Superior temporal gyrus (tissue), 1 donor: Measurements from ENCODE around the gene ALPI.

Source experiments
- DNase-seq: peaks from one replicate; pipeline ENCODE4 v3.0.0-alpha.2; 2016; ENCODE audit errors: extremely low spot score

ALPI gene

DNA sequence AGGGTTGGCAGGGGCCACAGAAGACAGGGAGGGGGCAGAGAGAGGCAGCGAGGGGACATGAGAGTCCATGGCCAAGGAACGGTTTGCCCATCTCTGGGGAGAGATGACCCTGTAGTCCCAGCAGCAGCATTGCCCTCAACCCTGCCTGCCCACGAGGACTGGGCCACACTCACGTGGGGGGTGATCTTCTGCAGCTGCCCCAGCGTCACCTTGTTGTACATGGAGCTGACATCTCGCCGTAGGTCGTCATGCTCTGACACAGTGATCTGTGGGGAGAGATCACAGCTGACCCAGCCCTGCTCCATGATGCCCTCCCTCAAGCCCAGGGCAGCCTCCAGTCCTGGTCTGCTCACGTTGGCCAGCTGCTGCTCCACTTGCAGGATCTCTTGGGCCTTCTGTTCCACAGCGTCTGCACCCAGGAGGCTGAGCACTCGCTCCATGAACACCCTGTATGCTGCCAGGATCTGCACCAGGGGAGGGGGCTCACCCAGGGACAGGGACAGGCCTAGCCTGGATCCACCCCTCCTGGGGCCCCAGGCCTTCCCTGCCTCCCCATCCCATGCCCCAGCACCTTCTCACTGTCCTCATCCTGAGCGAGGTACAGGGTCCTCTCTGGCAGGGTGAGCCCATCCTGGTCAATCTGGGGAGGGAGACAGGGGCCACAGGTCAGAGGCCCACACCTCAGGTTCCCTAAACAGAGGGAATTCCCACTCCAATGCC is 28.8 kb downstream of the ALPI start:
- no peak for DNase-seq

GRCh38 chr2:232485348-232485756 is 29.4 kb downstream of the ALPI start:
- no peak for DNase-seq

DNA sequence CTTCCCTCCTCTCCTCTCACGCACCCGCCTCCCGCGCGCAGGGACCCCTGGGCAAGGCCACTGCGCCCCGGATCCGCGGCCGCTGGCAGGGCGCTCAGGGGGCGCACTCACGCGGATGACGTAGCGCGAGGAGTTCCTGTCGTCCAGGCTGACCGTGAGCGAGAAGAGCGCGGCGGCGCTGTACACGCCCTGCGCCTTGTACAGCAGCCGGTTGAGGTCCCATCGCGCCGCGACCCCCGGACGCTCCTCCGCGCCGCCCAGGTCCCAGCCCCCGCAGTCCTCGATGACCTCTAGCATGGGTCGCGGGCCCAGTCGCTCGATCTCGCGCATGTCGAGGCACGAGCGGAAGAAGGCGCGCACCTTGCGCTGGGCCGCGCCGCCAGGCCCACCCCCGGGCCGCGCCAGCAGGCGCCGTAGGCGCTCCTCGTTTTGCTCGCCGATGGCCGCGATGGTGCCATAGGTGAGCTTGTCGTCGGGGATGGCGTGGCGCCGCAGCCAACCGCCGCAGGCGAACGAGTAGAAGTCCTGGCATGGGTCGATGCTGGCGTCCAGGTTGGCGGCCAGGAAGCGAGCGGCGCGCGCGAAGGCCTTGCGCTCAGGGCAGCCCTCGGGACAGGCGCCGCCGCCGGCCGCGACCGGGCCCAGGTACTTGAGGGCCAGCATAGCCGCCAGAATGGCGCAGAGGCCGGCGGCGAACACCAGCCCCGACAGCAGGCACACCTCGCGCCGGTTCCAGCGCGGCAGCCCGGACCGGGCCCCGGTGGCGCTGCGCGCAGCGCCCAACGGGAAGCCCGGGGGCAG is 30.0 kb downstream of the ALPI start:
- no peak for DNase-seq

GRCh38 chr2:232486558-232487384 is 30.8 kb downstream of the ALPI start:
- no peak for DNase-seq

GRCh38 chr2:232487385-232488096 is 31.6 kb downstream of the ALPI start, which contains the start of gene ECEL1:
ECEL1 (minus strand) TSS chr2:232487834; CDS start chr2:232486653, 1,181 bp downstream.
- no peak for DNase-seq

DNA sequence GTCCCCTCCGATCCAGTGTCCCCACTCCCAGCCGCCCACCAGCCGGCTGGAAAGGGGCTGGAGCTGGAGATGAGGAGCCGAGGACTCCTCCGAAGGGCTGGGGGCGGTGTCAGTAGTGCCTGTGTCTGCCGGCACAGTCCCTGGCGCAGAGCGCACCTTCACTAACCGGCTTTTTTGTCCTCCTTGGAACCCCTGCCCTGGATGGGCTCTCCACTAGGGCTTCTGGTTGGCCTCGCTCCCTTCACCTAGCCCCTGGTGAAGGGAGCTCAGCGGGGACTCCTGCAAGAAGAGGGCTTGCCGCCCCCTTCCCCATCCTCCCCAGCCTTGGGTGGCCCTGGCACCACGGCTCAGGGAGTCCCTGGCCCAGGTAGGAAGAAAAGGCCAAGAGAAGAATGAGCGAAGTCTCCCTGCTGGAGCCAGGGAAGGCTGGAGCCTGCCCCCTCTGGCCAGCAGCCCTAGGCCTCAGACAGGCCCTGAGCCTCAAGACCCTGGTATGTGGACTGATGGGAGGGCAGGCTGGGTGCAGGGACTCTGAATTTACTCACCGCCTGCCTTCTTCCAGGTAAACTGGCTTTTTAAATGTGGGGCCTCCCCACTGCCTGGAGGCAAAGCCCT is 32.3 kb downstream of the ALPI start:
- no peak for DNase-seq

DNA sequence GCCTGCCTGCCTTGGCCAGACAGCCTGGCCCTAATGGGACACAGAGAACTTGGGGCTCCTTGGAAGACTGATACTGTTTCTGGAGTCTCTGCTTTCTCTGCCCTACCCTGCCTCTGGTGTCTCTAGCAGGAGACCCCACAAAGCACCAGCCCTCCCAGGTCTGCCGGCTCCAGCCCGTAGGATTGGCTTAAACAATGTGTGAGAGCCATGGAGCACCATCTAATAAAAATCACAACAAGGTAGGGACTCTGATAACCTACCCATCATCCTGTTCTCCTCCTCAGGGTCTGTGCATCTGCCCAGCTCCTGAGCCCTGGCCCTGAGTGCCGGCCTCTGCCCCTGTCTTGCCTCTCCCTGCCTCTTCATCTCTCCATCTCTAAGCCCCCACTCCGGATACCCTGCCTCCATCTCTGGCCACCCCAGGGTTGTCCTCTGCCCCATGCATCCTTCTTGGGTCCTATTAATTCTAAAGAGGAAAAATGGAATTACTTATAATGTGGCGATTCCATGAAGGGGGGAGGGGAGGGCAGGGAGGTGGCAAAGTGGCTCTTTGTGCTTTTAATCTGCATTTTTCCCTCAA is 32.9 kb downstream of the ALPI start:
- DNase-seq: no peak

DNA sequence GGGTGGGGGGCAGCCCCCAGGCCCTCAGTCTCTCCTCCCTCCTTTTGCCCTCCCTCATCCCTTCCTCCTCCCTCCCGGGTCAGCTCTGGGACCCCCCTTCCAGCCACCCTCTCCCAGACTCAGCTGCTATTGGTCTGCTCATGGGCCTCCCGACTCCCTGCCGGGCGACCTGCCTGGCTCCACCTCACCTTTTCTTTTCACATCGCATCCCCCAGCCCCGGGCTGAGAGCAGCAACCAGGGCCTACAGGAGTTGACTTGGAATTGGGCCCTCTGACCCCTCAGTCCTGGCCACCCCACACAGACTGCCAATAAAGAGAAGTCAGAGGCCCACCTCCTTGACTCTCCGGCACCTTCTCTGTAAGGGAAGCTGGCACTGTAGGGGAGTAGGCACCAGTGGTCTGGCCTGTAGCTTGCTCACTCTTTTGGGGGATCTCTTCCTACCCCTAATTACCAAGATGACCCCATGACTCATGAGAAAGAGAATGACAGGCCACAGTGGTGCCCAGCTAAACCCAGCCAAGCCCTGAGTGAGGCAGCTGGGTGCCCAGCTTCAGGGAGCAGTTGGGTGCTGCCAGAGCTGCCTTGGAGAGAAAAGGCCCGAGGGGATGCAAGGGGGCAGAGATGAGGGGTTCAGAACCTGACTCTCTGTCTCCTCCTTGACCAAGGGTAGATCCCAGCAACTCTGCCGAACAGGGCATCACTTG is 33.7 kb downstream of the ALPI start:
- DNase-seq: no peak

DNA sequence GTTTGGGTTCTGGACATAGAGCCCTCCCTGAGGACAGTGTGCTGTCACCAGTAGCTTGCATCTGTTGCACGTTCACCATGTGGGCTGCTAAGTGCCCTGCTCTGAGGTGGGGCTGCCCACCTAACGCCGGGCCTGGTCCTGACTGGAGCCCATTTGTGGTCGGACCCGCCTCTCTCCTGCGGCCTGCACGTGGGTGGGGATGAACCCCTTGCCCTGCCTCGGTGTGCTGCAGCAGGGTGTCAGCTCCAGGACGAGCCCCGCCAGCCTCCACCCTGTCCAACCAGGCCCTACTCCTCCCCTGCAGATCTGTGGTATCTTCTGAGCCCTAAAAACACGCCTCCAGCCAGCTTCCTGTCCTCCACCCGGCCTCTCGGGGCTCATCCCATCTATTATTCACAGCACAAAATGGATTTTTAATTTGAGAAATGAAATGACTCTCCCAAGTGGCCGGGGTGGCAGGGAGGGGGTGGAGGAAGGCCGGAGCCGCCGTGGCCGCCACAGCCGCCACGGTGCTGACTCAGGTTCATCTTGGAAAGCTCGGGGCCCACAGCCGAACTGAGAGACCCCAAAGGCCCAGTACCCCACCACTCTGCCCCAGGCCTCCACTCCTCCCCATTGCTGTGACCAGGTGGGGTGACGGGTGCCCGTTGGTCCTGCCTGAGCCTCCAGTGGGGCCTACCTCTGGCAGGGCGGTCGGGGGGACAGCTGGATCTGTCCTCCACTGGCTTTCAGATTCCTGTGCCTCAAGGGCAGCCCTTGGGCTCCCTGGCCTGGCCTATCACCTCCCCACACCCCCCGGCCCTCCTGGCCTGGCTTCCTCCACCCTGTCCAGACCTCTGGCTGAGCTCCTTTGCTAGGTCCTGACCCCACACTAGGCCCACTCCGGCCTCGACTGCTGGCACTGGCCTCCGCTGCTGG is 34.5 kb downstream of the ALPI start:
- DNase-seq: no peak

- no peak for DNase-seq
Measured at GRCh38 chr2:232491139-232491780, 35.3 kb downstream of the ALPI start.

GRCh38 chr2:232492236-232492848 is 36.4 kb downstream of the ALPI start:
- no peak for DNase-seq

DNA sequence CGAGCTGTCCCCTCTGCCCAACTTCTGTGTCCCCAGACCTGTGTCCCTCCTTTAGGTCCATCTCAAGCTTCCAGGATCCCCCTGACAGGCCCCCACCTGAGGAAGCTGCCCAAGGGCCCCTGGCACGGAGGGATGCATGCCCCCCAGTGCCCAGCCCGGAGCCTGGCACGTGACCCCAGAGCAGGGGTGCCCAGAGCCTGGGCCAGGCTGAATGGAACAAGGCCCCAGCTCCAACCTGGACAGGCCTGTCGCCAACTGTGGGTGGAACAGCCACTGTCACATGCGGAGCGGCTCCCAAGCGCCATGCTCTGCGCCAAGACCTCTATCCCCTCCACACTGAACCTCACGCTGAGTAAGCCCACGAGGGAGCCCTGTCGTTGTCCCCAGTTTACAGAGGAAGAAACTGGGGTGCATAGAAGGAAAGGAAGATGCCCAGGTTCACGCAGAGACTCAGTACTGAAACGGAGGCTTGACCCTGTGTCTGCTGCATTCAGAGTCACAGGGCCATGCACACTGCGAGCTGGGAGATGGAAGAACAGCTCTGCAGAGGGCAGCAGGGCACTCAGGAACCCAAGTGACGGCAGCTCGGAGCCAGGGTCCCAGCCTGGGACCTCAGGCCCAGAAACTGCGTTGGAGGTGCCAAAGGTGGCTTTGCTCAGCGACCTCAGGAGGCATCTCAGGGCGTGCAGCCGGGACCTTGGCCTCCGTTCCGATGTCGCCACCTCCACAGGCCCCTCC is 37.2 kb downstream of the ALPI start:
- DNase-seq: no peak

- DNase-seq: no peak
Measured at GRCh38 chr2:232493701-232494474, 37.9 kb downstream of the ALPI start.

- DNase-seq: no peak
Measured at GRCh38 chr2:232494542-232494941, 38.6 kb downstream of the ALPI start.

GRCh38 chr2:232495292-232495691 is 39.3 kb downstream of the ALPI start:
- DNase-seq: no peak

DNA sequence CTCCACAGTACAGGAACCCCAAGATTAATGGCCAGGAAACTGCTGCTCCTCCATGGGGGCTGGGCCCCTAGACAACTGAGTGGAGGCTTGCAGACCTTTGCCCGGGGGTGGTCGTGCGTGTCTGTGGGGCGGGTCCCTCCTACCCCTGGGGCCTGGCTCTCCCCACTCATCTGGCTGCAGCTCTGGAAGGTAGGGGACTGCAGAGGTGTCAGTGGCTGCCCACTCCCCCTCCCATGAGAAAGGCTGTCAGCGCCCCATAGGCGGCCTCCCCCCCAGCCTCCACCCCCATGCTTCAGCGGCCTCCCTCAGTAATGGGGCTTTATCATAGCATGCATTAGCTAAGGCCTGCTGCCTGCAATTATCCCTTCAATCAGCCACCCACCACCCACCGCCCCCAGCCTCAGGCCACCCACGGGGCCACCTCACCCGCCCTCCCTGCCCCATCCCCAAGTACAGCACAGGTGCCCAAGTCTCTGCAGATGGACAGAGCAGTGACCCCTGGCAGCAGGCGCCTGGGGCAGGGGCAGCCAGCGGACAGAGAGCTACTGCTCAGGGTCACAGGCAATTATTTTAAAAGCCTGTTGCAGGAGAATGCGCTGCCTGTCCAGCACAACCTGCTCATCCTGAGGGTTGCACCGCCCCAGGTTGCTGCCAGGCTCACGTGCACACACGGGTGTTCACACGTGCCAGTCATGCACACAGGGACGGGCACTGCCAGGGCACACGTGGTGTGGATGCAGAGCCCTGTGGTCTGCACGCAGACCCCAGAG is 40.7 kb downstream of the ALPI start:
- no peak for DNase-seq
